ENCODE results near the gene PKIG.

The PKIG gene

DNA sequence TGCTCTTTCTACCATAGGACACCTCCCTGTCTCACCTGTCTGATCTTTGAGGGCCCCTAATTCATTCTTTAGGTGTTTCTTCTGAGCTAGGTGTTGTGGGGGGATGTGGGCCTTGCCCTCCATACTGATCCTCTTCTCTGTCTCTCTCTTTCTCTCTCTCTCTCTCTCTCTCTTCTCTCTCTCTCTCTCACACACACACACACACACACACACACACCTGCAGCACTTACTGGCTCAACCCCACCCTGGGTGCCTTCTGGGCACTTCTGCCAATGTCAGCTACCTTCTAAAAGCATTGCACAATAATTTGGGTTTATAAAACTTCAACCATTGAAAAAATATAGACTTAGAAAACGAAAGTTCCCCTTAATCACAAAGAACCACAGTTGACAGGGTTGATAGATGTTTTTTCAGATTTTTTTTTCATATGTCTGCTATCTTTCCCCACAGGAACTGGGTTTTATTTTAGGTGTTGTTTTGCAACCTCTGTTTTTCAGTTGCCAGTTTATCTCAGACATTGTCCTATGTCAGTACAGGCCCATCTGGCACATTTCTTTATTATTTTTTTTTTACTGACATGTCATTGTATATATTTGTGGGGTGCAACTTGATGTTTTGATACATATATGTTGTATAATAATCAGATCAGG is 28.1 kb downstream of the PKIG start:
- H3K4me3 ChIP-seq (ENCODE audit: low read depth, low read length) = no peak overlapping the region
- peaks cover 4% of the 10 kb centered on the region for H3K4me1 ChIP-seq (ENCODE audit: control insufficient read depth, insufficient read depth, low read length)
- H3K9ac ChIP-seq (ENCODE audit: low read depth, low read length) = no peak overlapping the region
- peaks cover 7% of the 10 kb centered on the region for H3K36me3 ChIP-seq (ENCODE audit: control insufficient read depth, insufficient read depth, low read length)
- H3K9me3 ChIP-seq (ENCODE audit: control insufficient read depth, insufficient read depth, low read length) = no peaks in the 10 kb centered on the region
- H3K27me3 ChIP-seq (ENCODE audit: control insufficient read depth, insufficient read depth, low read length) = peaks cover 4% of the 10 kb centered on the region

DNA sequence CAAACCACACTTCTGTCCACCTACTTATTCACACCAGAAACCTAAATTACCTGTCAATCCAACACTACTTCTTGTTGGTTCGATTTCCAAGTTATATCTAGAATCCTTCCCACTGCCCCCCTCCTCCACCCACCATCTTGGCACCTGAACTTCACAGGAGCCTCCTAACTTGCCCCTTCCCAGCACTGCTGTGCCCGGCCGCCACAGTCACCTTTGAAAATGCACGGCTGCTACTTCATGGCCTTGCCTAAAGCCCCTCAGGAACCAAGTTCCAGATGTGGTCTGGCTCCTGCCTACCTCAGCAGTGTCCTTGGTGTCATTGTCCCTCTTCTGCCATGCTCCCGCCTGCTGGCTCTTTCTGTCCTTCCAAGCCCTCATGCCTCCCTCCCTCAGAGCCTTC is 31.2 kb downstream of the PKIG start:
- Histone ChIP-seq H3K4me1 (ENCODE audit: control insufficient read depth, insufficient read depth, low read length) (peaks cover 19% of the 10 kb centered on the region), H3K36me3 (ENCODE audit: control insufficient read depth, insufficient read depth, low read length) (peaks cover 7% of the 10 kb centered on the region), H3K9ac (ENCODE audit: low read depth, low read length) (no peak overlapping the region), H3K4me3 (ENCODE audit: low read depth, low read length) (no peak overlapping the region), H3K27me3 (ENCODE audit: control insufficient read depth, insufficient read depth, low read length) (peaks cover 19% of the 10 kb centered on the region), H3K9me3 (ENCODE audit: control insufficient read depth, insufficient read depth, low read length) (no peaks in the 10 kb centered on the region)

DNA sequence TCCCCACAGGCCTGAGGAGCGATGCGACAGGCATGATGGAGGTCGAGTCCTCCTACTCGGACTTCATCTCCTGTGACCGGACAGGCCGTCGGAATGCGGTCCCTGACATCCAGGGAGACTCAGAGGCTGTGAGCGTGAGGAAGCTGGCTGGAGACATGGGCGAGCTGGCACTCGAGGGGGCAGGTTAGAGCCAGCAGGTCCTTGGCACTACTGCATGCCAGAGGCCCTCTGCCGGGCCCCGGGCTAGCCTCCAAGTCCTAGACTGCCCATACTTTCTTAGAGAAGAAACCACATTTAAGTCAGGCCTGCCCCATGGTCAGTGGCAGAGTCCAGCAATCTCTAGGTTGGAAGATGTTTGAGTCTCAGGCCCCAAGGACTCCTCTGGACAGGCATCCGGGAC is 32.1 kb downstream of the PKIG start:
- Histone ChIP-seq H3K27me3 (ENCODE audit: control insufficient read depth, insufficient read depth, low read length) (peaks cover 28% of the 10 kb centered on the region), H3K4me1 (ENCODE audit: control insufficient read depth, insufficient read depth, low read length) (peaks cover 18% of the 10 kb centered on the region), H3K9me3 (ENCODE audit: control insufficient read depth, insufficient read depth, low read length) (no peaks in the 10 kb centered on the region), H3K9ac (ENCODE audit: low read depth, low read length) (no peak overlapping the region), H3K36me3 (ENCODE audit: control insufficient read depth, insufficient read depth, low read length) (peaks cover 7% of the 10 kb centered on the region), H3K4me3 (ENCODE audit: low read depth, low read length) (no peak overlapping the region)

DNA sequence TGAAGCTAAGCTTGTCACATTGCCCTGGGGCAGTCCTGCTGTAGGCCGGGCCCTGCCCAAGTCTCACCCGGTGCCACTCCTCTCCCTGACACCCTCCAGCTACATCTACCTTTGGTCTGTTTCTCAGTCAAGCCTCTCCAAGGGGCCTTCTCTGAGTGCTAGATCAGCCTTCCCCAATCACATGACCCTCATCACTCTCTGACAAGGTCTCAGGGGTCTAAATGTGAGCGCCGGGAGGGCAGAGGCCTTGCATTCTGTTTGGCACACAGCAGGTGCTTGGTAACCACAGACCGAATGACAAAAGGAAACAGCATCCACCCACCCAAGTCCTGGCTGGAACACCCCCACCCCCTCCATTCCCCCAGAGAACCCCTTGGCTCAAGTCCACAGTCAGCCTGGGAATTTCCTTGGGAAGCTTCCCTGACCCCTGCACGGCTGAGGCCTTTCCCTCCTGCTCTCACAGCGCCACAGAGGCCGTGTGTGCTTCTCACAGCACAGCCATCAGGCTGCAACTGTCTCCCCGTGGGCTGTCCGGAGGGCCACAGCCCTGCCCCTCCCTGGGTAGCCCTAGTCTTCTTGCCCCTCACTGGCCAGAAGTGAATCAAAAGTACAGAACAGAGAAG is 32.9 kb downstream of the PKIG start:
- peaks cover 36% of the 10 kb centered on the region for H3K27me3 ChIP-seq (ENCODE audit: control insufficient read depth, insufficient read depth, low read length)
- H3K36me3 ChIP-seq (ENCODE audit: control insufficient read depth, insufficient read depth, low read length) = peaks cover 7% of the 10 kb centered on the region
- H3K9me3 ChIP-seq (ENCODE audit: control insufficient read depth, insufficient read depth, low read length) = no peaks in the 10 kb centered on the region
- no peak overlapping the region for H3K4me3 ChIP-seq (ENCODE audit: low read depth, low read length)
- H3K9ac ChIP-seq (ENCODE audit: low read depth, low read length) = no peak overlapping the region
- H3K4me1 ChIP-seq (ENCODE audit: control insufficient read depth, insufficient read depth, low read length) = peaks cover 15% of the 10 kb centered on the region

DNA sequence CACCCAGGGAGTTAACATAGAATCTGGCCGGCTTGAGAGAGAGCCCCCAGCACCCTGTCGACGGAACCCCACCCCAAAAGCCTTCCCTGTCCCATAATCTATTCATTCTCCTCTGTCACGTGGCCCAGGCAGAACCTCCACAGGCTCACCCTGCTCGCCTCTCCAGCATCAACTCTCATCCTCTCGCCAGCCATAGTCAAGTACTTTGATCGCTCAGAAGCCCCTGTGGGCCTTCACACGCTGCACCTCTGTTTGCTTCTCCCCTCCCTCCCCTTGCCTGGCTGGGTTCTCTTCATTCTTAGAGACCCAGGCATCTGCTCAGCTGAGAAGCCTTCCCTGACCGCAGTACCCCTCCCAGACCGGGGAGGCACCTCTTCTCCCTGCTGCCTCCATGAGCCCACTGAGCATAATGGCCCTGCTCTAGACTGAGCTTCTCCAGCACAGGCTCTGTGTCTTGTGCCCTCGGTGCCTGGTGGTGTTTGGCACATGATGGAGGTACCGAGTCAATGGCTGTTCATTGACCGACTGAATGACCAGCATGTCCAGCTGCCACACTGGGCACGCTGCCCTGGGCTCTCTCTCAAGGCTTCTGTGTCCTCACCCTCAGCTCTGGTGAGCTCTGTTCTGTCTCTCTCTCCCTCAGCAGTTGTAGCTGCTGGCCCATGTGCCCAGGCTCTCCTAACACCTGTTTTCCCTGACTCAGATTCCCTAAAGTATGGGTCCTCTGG is 33.7 kb downstream of the PKIG start:
- no peaks in the 10 kb centered on the region for H3K9me3 ChIP-seq (ENCODE audit: control insufficient read depth, insufficient read depth, low read length)
- peaks cover 15% of the 10 kb centered on the region for H3K4me1 ChIP-seq (ENCODE audit: control insufficient read depth, insufficient read depth, low read length)
- H3K27me3 ChIP-seq (ENCODE audit: control insufficient read depth, insufficient read depth, low read length) = peaks cover 43% of the 10 kb centered on the region
- H3K36me3 ChIP-seq (ENCODE audit: control insufficient read depth, insufficient read depth, low read length) = peaks cover 9% of the 10 kb centered on the region
- H3K4me3 ChIP-seq (ENCODE audit: low read depth, low read length) = peak overlapping the region; percentile 19
- no peak overlapping the region for H3K9ac ChIP-seq (ENCODE audit: low read depth, low read length)

DNA sequence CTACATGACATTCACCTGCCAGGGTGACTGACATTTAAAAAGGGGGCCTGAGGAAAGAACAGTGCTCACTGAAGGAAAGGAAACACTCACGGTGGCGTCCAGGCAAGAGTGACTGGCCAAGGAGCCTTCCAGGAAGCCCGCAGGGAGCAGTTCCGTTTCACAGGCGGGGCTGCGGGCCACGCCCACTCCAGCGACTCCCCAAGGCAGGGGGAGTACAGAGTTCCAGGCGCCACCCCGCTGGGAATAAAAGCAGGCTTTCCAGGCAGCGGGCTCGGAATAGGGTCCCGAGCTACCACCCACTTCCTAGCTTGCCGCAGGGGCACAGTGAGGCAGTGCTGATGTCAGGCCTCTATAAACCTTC is 34.2 kb downstream of the PKIG start:
- Histone ChIP-seq H3K4me3 (ENCODE audit: low read depth, low read length) (peak overlapping the region; percentile 19), H3K9me3 (ENCODE audit: control insufficient read depth, insufficient read depth, low read length) (no peaks in the 10 kb centered on the region), H3K36me3 (ENCODE audit: control insufficient read depth, insufficient read depth, low read length) (peaks cover 9% of the 10 kb centered on the region), H3K9ac (ENCODE audit: low read depth, low read length) (no peak overlapping the region), H3K4me1 (ENCODE audit: control insufficient read depth, insufficient read depth, low read length) (peaks cover 15% of the 10 kb centered on the region), H3K27me3 (ENCODE audit: control insufficient read depth, insufficient read depth, low read length) (peaks cover 49% of the 10 kb centered on the region)

DNA sequence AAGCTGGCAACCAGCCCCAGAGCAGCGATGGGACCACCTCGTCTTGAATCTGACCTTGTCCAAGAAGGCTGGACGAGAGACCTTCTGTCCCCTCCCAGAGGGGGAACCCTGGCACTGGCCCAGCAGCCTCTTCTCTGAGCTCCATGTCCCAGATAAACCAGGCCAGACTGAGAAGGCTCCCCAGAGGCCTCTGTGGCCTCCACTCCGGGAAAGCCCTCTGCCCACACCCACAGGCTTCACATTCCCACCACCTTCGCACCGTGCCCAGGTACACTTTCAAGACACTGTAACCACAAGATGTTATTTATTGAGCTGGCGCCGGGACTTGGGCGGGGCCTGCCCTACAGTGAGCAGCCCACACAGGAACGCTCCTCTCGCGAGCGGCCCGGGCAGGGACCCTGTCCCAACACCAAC is 35.9 kb downstream of the PKIG start:
- Histone ChIP-seq H3K9me3 (ENCODE audit: control insufficient read depth, insufficient read depth, low read length) (no peaks in the 10 kb centered on the region), H3K27me3 (ENCODE audit: control insufficient read depth, insufficient read depth, low read length) (peaks cover 56% of the 10 kb centered on the region), H3K9ac (ENCODE audit: low read depth, low read length) (no peak overlapping the region), H3K36me3 (ENCODE audit: control insufficient read depth, insufficient read depth, low read length) (peaks cover 9% of the 10 kb centered on the region), H3K4me1 (ENCODE audit: control insufficient read depth, insufficient read depth, low read length) (peaks cover 15% of the 10 kb centered on the region), H3K4me3 (ENCODE audit: low read depth, low read length) (no peak overlapping the region)

DNA sequence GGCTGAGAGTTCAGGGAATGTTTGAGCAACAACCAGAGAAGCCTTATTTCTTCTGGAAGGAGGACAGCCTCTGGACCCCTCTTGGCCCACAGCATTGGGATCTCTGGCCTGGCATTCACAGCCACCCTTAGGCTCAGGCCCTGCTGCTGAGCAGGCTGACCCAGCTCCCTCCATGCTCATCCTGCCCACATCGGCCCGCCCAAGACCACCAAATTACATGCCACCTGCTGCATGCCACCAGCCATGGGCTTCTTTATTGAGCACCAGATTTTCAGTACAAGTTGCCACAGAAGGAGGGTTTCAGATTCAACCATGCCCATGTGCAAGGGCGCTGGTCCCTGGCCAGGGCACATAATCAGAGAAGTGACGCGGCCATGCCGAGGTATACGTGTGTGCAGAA is 36.9 kb downstream of the PKIG start:
- H3K4me3 ChIP-seq (ENCODE audit: low read depth, low read length) = no peak overlapping the region
- H3K27me3 ChIP-seq (ENCODE audit: control insufficient read depth, insufficient read depth, low read length) = peaks cover 52% of the 10 kb centered on the region
- peaks cover 15% of the 10 kb centered on the region for H3K4me1 ChIP-seq (ENCODE audit: control insufficient read depth, insufficient read depth, low read length)
- no peaks in the 10 kb centered on the region for H3K9me3 ChIP-seq (ENCODE audit: control insufficient read depth, insufficient read depth, low read length)
- H3K36me3 ChIP-seq (ENCODE audit: control insufficient read depth, insufficient read depth, low read length) = peaks cover 9% of the 10 kb centered on the region
- no peak overlapping the region for H3K9ac ChIP-seq (ENCODE audit: low read depth, low read length)

DNA sequence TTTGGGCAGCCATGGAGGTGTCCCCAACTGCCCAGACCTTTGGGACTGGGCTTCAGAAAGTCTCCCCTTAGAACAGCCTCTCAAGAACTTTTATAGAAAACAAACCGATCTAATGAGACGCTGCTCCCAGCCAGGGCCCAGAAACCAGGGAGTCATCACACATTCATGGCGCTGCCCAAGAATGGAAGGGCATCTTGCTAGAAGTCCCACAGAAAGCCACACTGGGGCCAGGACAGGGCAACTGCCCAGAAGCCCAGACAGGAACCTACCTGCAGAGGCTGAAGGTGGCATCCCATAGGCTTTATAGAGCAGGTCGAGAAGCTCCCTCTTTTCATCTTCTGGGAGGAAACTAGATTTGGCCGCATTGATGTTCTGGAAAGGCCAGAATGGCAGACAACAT is 37.7 kb downstream of the PKIG start:
- no peaks in the 10 kb centered on the region for H3K9me3 ChIP-seq (ENCODE audit: control insufficient read depth, insufficient read depth, low read length)
- no peak overlapping the region for H3K9ac ChIP-seq (ENCODE audit: low read depth, low read length)
- peaks cover 52% of the 10 kb centered on the region for H3K27me3 ChIP-seq (ENCODE audit: control insufficient read depth, insufficient read depth, low read length)
- H3K4me1 ChIP-seq (ENCODE audit: control insufficient read depth, insufficient read depth, low read length) = peaks cover 15% of the 10 kb centered on the region
- H3K36me3 ChIP-seq (ENCODE audit: control insufficient read depth, insufficient read depth, low read length) = peaks cover 2% of the 10 kb centered on the region
- H3K4me3 ChIP-seq (ENCODE audit: low read depth, low read length) = no peak overlapping the region

DNA sequence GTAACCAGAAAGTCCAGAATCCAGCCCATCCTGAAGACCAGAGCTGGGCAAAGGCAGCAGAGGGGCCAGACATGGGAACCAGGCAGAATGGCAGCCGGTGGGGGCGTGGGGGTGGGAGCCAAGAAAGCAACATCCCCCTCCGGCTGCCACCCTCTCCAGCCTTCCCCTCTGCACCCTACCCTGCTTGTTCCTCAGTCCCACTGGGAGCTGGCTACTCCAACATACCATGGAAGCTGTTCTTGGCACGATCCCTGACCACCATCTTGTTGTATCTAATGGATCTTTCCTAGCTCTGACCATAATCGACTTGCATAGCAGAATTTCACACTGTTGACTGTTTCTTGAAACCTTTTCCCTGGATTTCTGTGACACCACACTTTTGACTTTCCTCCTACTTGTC is 38.9 kb downstream of the PKIG start:
- H3K9me3 ChIP-seq (ENCODE audit: control insufficient read depth, insufficient read depth, low read length) = no peaks in the 10 kb centered on the region
- H3K4me3 ChIP-seq (ENCODE audit: low read depth, low read length) = no peak overlapping the region
- peaks cover 48% of the 10 kb centered on the region for H3K27me3 ChIP-seq (ENCODE audit: control insufficient read depth, insufficient read depth, low read length)
- no peak overlapping the region for H3K9ac ChIP-seq (ENCODE audit: low read depth, low read length)
- peaks cover 13% of the 10 kb centered on the region for H3K4me1 ChIP-seq (ENCODE audit: control insufficient read depth, insufficient read depth, low read length)
- H3K36me3 ChIP-seq (ENCODE audit: control insufficient read depth, insufficient read depth, low read length) = peaks cover 2% of the 10 kb centered on the region

DNA sequence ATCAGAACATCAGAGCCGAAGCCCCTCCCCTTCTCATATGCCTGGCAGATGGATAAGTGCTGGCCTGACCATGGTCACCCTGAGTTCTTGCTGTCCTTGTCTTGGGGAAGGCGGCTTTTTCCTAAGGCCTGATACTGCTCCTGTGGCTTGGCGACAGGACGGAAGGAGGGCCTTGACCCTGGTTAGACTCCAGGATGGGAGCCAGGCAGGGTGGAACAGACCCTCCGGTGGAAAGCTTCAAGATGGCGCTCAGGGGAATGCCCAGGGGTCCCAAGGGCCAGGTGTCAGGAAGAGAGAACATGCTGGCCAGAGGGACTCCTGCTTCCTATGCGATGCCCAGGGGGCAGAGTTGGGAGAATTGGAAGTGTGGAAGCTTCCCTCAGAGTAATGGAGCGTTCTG is 39.6 kb downstream of the PKIG start:
- H3K4me3 ChIP-seq (ENCODE audit: low read depth, low read length) = no peak overlapping the region
- H3K9me3 ChIP-seq (ENCODE audit: control insufficient read depth, insufficient read depth, low read length) = no peaks in the 10 kb centered on the region
- H3K4me1 ChIP-seq (ENCODE audit: control insufficient read depth, insufficient read depth, low read length) = peaks cover 9% of the 10 kb centered on the region
- no peak overlapping the region for H3K9ac ChIP-seq (ENCODE audit: low read depth, low read length)
- peaks cover 44% of the 10 kb centered on the region for H3K27me3 ChIP-seq (ENCODE audit: control insufficient read depth, insufficient read depth, low read length)
- H3K36me3 ChIP-seq (ENCODE audit: control insufficient read depth, insufficient read depth, low read length) = peaks cover 2% of the 10 kb centered on the region
